Body of pancreas (tissue), 4 donors: ENCODE results near the gene ASAP3. TPM values are rescaled to one million over a fixed set of nuclear protein-coding genes. Genes with fewer than 3 reads are reported as not detected.

Experiments
- ATAC-seq: fragments of 150-250 bp; one replicate; pipeline ENCODE4 v1.9.1; 2016
- DNase-seq, 4 donors: peaks; one replicate each; pipeline ENCODE4 v3.0.0-alpha.2; 2019
- H3K27ac ChIP-seq, 4 donors: fragments of 200-600 bp; sonication (generic); 1 replicate in 3 of 4; 2 replicates in 1 of 4; pipeline versions ENCODE4 v1.5.1 to v1.6.1; 2016 to 2019; ENCODE audit warnings: mild to moderate bottlenecking in 1 of 4, mixed read lengths in 1 of 4, moderate library complexity in 1 of 4
- H3K27me3 ChIP-seq, 2 donors: fragments of 200-600 bp; sonication (generic); one replicate each; pipeline ENCODE4 v1.6.0; 2016; ENCODE audit warnings: mild to moderate bottlenecking in 1 of 2
- H3K36me3 ChIP-seq, 2 donors: fragments of 200-600 bp; sonication (generic); replicated peaks in 1 of 2; 2 replicates each; pipeline ENCODE4 v1.5.1; 2016; ENCODE audit warnings: low read depth in 2 of 2; ENCODE audit not compliant: insufficient read depth in 1 of 2
- H3K4me1 ChIP-seq: fragments of 200-600 bp; sonication (generic); one replicate; pipeline ENCODE4 v1.6.0; 2016
- H3K4me3 ChIP-seq, 2 donors: fragments of 200-600 bp; sonication (generic); 1 replicate in 1 of 2; 2 replicates in 1 of 2; pipeline ENCODE4 v1.5.1; 2016 to 2019
- H3K9me3 ChIP-seq, 3 donors: fragments of 200-600 bp; sonication (generic); 1 replicate in 2 of 3; 2 replicates in 1 of 3; pipeline ENCODE4 v1.5.1; 2016
- CTCF ChIP-seq, 7 experiments: fragments of 450-650 bp in 4 of 7; fragments of 200-600 bp in 3 of 7; sonication (generic) in 3 of 7; IDR thresholded peaks; one replicate each; pipeline ENCODE4 v1.5.1; 2016 to 2019; ENCODE audit warnings: antibody characterized with exemption in 7 of 7
- POLR2A ChIP-seq, 3 donors: fragments of 450-650 bp; IDR thresholded peaks; one replicate each; pipeline ENCODE4 v1.6.1; 2016; ENCODE audit warnings: antibody characterized with exemption in 3 of 3, mild to moderate bottlenecking in 2 of 3
- WGBS, 2 donors: methylation state at CpG; one replicate each; pipeline ENCODE4 v1.1.5; 2017; 5-methylcytosine and 5-hydroxymethylcytosine counted together
- intact Hi-C: fragments of 100-400 bp; cut with DNase I; formaldehyde crosslinking; loops from one replicate; pipeline ENCODE4 v1.15.1; 2023
- total RNA-seq, 2 donors: library from RNA; depleted of rRNA; stranded (reverse); fragments of >200 nt; gene quantifications; one replicate each; pipeline ENCODE4 v1.1.0, GENCODE V29; 2016

ASAP3 gene
- total RNA-seq, 2 donors from 2014 or later = 27.4 to 39.4 TPM

- TF ChIP-seq CTCF (IDR thresholded peaks at IDR 0.05) (no peak), POLR2A (IDR thresholded peaks at IDR 0.05) (no peak)
- intact Hi-C loops = no loop called here
- Histone ChIP-seq H3K4me1 (peaks cover 41% of the 10 kb centered on the region), H3K9me3 (no peaks in the 10 kb centered on the region), H3K27me3 (no peaks in the 10 kb centered on the region), H3K4me3 (no peak overlapping the region), H3K27ac (peak overlapping the region in 2 of 4 donors; percentile 29 to 67), H3K36me3 (peaks cover 0 to 3% of the 10 kb centered on the region in 2 donors)
- no peak for DNase-seq
- WGBS, 2 donors = 77 to 89% methylated on average over 6 of the region's 6 CpGs
- ATAC-seq = no peak
Measured at GRCh38 chr1:23401313-23401712, 82.7 kb downstream of the ASAP3 start.

- intact Hi-C loops = no loop called here
- peak overlapping the region in 2 of 4 donors; percentile 29 to 30 for H3K27ac ChIP-seq
- H3K27me3 ChIP-seq = no peaks in the 10 kb centered on the region
- no peak overlapping the region for H3K4me3 ChIP-seq
- no peaks in the 10 kb centered on the region for H3K9me3 ChIP-seq
- peaks cover 0 to 6% of the 10 kb centered on the region in 2 donors for H3K36me3 ChIP-seq
- TF ChIP-seq POLR2A (IDR thresholded peaks at IDR 0.05) (no peak), CTCF (IDR thresholded peaks at IDR 0.05) (no peak)
- ATAC-seq = no peak
- H3K4me1 ChIP-seq = peaks cover 34% of the 10 kb centered on the region
- DNase-seq = no peak
- WGBS, 2 donors = 87 to 92% methylated on average over 4 to 5 of the region's 5 CpGs
Measured at GRCh38 chr1:23400324-23401114, 83.5 kb downstream of the ASAP3 start.

- Histone ChIP-seq H3K4me3 (no peak overlapping the region), H3K27ac (no peak overlapping the region), H3K27me3 (no peaks in the 10 kb centered on the region), H3K9me3 (no peaks in the 10 kb centered on the region), H3K36me3 (peaks cover 0 to 6% of the 10 kb centered on the region in 2 donors), H3K4me1 (peaks cover 34% of the 10 kb centered on the region)
- TF ChIP-seq CTCF (IDR thresholded peaks at IDR 0.05) (no peak), POLR2A (IDR thresholded peaks at IDR 0.05) (no peak)
- intact Hi-C loops = no loop called here
- ATAC-seq = no peak
- no peak for DNase-seq
- WGBS, 2 donors = 95 to 96% methylated on average over 1 of the region's 1 CpG
Measured at GRCh38 chr1:23399229-23399628, 84.8 kb downstream of the ASAP3 start.

- no peaks in the 10 kb centered on the region for H3K27me3 ChIP-seq
- H3K36me3 ChIP-seq = peaks cover 0 to 6% of the 10 kb centered on the region in 2 donors
- H3K4me1 ChIP-seq = peaks cover 31% of the 10 kb centered on the region
- DNase-seq (no peak), ATAC-seq (no peak)
- no peaks in the 10 kb centered on the region for H3K9me3 ChIP-seq
- intact Hi-C loops = no loop called here
- no peak for TF ChIP-seq CTCF (IDR thresholded peaks at IDR 0.05)
- TF ChIP-seq POLR2A (IDR thresholded peaks at IDR 0.05) = no peak
- no peak overlapping the region for H3K4me3 ChIP-seq
- 93 to 94% methylated on average over 7 of the region's 7 CpGs for WGBS, 2 donors
- H3K27ac ChIP-seq = no peak overlapping the region
Measured at GRCh38 chr1:23397908-23398307, 86.1 kb downstream of the ASAP3 start.

- intact Hi-C loops = no loop called here
- no peak for DNase-seq
- TF ChIP-seq POLR2A (IDR thresholded peaks at IDR 0.05) (no peak), CTCF (IDR thresholded peaks at IDR 0.05) (no peak)
- no peak for ATAC-seq
- Histone ChIP-seq H3K27ac (peak overlapping the region in 1 of 4 donors; percentile 70), H3K9me3 (no peaks in the 10 kb centered on the region), H3K27me3 (no peaks in the 10 kb centered on the region), H3K4me3 (no peak overlapping the region), H3K36me3 (peaks cover 0 to 6% of the 10 kb centered on the region in 2 donors), H3K4me1 (peaks cover 30% of the 10 kb centered on the region)
- 93 to 100% methylated on average over 2 of the region's 2 CpGs for WGBS, 2 donors
Measured at GRCh38 chr1:23396380-23396779, 87.6 kb downstream of the ASAP3 start.
